Left ventricle myocardium superior (tissue), 1 donor: ENCODE results near the gene OR51B5. TPM values are rescaled to one million over a fixed set of nuclear protein-coding genes. Genes with fewer than 3 reads are reported as not detected.
"Not testable (repeated sequence)": the region's sequence is repeated elsewhere in the genome, so short reads cannot be mapped to it uniquely, and the experiment has no call there.

Source experiments
- ATAC-seq: fragments of 200-7000 bp; cut with Tn5 transposase; one replicate; pipeline ENCODE4 v1.9.1; 2020; ENCODE audit warnings: mild to moderate bottlenecking, moderate library complexity
- DNase-seq: peaks from one replicate; pipeline ENCODE4 v3.0.0-alpha.2; 2020
- intact Hi-C: fragments of 100-400 bp; cut with micrococcal nuclease; formaldehyde crosslinking; loops from one replicate; pipeline ENCODE4 v1.11.0; 2022
- total RNA-seq: library from RNA; stranded (reverse); fragmentation: NEBNext Ultra II Directional; extraction: Animal tissue kit (Norgen Biotek cat#: 25700); gene quantifications from one replicate; pipeline ENCODE4 v1.2.1, GENCODE V29; 2021
- donor health status: DM: no; HTN: yes; CAD: no; lungs with severe emphysema.

OR51B5 gene
- total RNA-seq, 1 donor from 2014 or later = not detected

- DNase-seq (no peak), ATAC-seq (no peak)
- intact Hi-C loops = no loop called here
Observed at GRCh38 chr11:5339771-5340322, 3.5 kb downstream of the OR51B5 start.

GRCh38 chr11:5337253-5337652 is 6.1 kb downstream of the OR51B5 start:
- ATAC-seq, intact Hi-C loops, DNase-seq: not testable (repeated sequence)

- intact Hi-C loops = no loop called here
- DNase-seq (no peak), ATAC-seq (no peak)
Observed at GRCh38 chr11:5336331-5336730, 7.0 kb downstream of the OR51B5 start.

GRCh38 chr11:5335170-5335569 is 8.2 kb downstream of the OR51B5 start:
- intact Hi-C loops = no loop called here
- DNase-seq (no peak), ATAC-seq (no peak)

GRCh38 chr11:5324197-5324596 is 19.1 kb downstream of the OR51B5 start, which contains the start of gene OR51B2:
TSS of gene OR51B2 (minus strand) at chr11:5324297. CDS start at chr11:5324297, 0 bp downstream.
- intact Hi-C loops = no loop called here

GRCh38 chr11:5317292-5317691 is 26.0 kb downstream of the OR51B5 start:
- ATAC-seq = no peak
- no peak for DNase-seq
- intact Hi-C loops = no loop called here

More at GRCh38 chr11:5324197-5324596, 19.1 kb downstream of the OR51B5 start, which contains the start of gene OR51B2:
- DNase-seq (no peak), ATAC-seq (no peak)

GRCh38 chr11:5313326-5314023 is 29.8 kb downstream of the OR51B5 start:
- DNase-seq, intact Hi-C loops, ATAC-seq: not testable (repeated sequence)

- DNase-seq (no peak), ATAC-seq (no peak)
- intact Hi-C loops = no loop called here
Observed at GRCh38 chr11:5310423-5310822, 32.9 kb downstream of the OR51B5 start.

GRCh38 chr11:5307256-5308019 is 35.9 kb downstream of the OR51B5 start:
- intact Hi-C loops = loop anchor here (2.0 kb wide), 1 partner anchor 33 kb away; no protein-coding TSS in a partner anchor
- no peak for DNase-seq
- no peak for ATAC-seq

- intact Hi-C loops = no loop called here
- ATAC-seq (no peak), DNase-seq (no peak)
Observed at GRCh38 chr11:5304046-5304445, 39.3 kb downstream of the OR51B5 start.

GRCh38 chr11:5303626-5304025 is 39.7 kb downstream of the OR51B5 start:
- no peak for DNase-seq
- no peak for ATAC-seq
- intact Hi-C loops = no loop called here

- ATAC-seq (no peak), DNase-seq (no peak)
- intact Hi-C loops = no loop called here
Observed at GRCh38 chr11:5301846-5302245, 41.5 kb downstream of the OR51B5 start, which contains the start of gene OR51B4. TSS of gene OR51B4 (minus strand) at chr11:5301946. CDS start at chr11:5301946, 0 bp downstream.

- ATAC-seq = no peak
- intact Hi-C loops = no loop called here
- no peak for DNase-seq
Observed at GRCh38 chr11:5300251-5300650, 43.1 kb downstream of the OR51B5 start.

- intact Hi-C loops = no loop called here
- ATAC-seq (no peak), DNase-seq (no peak)
Observed at GRCh38 chr11:5298451-5298850, 44.9 kb downstream of the OR51B5 start.

GRCh38 chr11:5297721-5298323 is 45.5 kb downstream of the OR51B5 start:
- no peak for DNase-seq
- intact Hi-C loops = no loop called here
- ATAC-seq = no peak

GRCh38 chr11:5294342-5294995 is 48.9 kb downstream of the OR51B5 start:
- ATAC-seq, intact Hi-C loops, DNase-seq: not testable (repeated sequence)

- intact Hi-C loops = no loop called here
- DNase-seq (no peak), ATAC-seq (no peak)
Observed at GRCh38 chr11:5293028-5293427, 50.3 kb downstream of the OR51B5 start.
